ENCODE results near the gene CYB5D1. TPM values are rescaled to one million over a fixed set of nuclear protein-coding genes. Genes with fewer than 3 reads are reported as not detected.
"Not testable (repeated sequence)": the region's sequence is repeated elsewhere in the genome, so short reads cannot be mapped to it uniquely, and the experiment has no call there.

CYB5D1 gene, protein sequence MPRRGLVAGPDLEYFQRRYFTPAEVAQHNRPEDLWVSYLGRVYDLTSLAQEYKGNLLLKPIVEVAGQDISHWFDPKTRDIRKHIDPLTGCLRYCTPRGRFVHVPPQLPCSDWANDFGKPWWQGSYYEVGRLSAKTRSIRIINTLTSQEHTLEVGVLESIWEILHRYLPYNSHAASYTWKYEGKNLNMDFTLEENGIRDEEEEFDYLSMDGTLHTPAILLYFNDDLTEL
- 10 to 100 TPM; 13.5 to 16.2 TPM for total RNA-seq

DNA sequence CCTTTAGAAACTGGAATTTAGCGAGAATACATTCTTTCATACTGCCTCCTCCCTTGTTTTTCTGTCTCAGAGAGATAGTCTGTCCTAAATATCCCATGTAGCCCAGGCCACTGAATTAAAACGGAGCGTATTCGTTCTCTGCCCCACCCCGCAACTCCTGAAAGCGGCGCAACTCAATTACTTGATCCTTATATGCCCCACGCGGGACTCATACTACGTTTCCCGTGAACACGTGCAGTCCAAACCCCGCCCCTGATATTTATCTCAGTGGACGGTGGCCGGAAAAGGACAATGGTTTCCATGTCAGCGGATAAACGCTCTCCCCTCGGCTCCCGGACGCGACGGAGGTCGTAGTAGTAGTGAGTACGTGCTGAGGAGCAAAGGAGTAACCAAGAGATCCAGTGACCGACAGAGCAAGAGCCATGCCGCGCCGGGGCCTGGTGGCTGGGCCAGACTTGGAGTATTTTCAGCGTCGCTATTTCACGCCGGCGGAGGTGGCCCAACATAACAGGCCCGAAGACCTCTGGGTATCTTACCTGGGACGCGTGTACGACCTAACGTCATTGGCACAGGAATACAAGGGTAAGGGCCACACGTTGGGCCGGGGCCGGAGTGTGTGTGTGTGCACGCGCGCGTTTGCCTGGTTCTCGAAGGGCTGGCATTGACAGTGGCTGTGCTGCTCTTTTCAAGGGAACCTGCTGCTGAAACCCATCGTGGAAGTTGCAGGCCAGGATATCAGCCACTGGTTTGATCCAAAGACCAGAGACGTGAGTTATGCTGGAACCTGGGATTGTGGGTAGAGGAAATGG is at the start of gene CYB5D1:
Gene CYB5D1 (plus strand): TSS at position 291 of the 809 bp plus-strand sequence. CDS start 132 bp downstream, at position 423.
- Mint-ChIP-seq H3K36me3 (ENCODE audit: low read depth) (peaks cover 17% of the 10 kb centered on the region), H3K4me1 (ENCODE audit: low read depth) (peaks cover 31% of the 10 kb centered on the region), H3K27ac (no peak within 1 kb of the TSS), H3K4me3 (no peak within 1 kb of the TSS), H3K9me3 (no peaks in the 10 kb centered on the region), H3K27me3 (no peaks in the 10 kb centered on the region)
- ChIA-PET POLR2A (interaction anchor here (0.9 to 2.9 kb wide), 9 partner anchors 15 to 285 kb away, joined by 3 to 42 read pairs (median 6); partner anchors contain the start of genes RNF227 and TP53), CTCF (interaction anchor here (0.7 to 1.7 kb wide), 20 partner anchors 11 to 170 kb away, joined by 3 to 9 read pairs (median 4); partner anchors contain the start of genes RNF227, TP53 and WRAP53)
- TF ChIP-seq, protein P1, sequence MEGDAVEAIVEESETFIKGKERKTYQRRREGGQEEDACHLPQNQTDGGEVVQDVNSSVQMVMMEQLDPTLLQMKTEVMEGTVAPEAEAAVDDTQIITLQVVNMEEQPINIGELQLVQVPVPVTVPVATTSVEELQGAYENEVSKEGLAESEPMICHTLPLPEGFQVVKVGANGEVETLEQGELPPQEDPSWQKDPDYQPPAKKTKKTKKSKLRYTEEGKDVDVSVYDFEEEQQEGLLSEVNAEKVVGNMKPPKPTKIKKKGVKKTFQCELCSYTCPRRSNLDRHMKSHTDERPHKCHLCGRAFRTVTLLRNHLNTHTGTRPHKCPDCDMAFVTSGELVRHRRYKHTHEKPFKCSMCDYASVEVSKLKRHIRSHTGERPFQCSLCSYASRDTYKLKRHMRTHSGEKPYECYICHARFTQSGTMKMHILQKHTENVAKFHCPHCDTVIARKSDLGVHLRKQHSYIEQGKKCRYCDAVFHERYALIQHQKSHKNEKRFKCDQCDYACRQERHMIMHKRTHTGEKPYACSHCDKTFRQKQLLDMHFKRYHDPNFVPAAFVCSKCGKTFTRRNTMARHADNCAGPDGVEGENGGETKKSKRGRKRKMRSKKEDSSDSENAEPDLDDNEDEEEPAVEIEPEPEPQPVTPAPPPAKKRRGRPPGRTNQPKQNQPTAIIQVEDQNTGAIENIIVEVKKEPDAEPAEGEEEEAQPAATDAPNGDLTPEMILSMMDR (IDR thresholded peaks at IDR 0.05), result no peak
- DNase-seq (peak; percentile 94), ATAC-seq (peak; percentile 47)
- intact Hi-C loops (cut with micrococcal nuclease), result loop anchor here (2.0 to 10.0 kb wide), 2 partner anchors 15 to 283 kb away; partner anchors contain the start of gene CD68

DNA sequence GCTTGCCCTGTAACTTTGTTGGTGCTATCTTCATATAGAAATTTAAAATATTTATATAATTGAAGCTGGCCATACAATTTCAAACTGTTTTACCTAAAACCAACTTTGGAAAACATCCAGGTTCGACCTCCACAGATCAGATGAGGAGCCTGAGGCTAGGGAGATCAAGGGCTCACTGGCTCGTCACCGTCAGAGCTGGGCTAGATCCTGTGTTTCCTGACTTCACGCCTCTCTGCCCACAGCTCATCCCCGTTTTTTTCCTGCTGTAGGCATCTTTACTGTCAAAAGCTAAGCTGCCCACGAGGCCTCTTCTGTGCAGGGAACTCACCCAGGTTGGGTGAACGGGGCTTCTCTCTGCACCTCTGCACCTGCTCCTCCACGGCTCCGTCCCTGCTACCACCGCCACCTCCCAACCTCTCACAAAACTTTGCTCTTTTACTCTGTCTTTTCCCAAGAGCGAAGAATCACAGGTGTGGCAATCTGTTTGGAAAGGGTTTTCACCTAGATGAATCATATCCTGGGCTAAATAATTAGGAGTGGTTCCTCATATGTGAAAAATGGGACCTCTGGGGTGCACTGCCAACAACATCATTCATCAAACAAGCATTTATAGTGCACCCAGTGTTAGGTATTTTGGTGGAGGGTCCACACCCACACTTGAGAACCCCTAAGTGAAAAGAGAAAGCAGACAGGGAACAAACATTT is 48.6 kb upstream of the CYB5D1 start:
- ChIA-PET POLR2A (no interaction called here), CTCF (no interaction called here)
- no peak overlapping the region for H3K27ac Mint-ChIP-seq
- TF ChIP-seq, protein P1 (IDR thresholded peaks at IDR 0.05), result no peak
- no peaks in the 10 kb centered on the region for H3K9me3 Mint-ChIP-seq
- peaks cover 6% of the 10 kb centered on the region for H3K4me1 Mint-ChIP-seq (ENCODE audit: low read depth)
- H3K27me3 Mint-ChIP-seq, result peaks cover 3% of the 10 kb centered on the region
- H3K36me3 Mint-ChIP-seq (ENCODE audit: low read depth), result no peaks in the 10 kb centered on the region
- DNase-seq, result no peak
- no peak overlapping the region for H3K4me3 Mint-ChIP-seq
- no peak for ATAC-seq
- intact Hi-C loops (cut with micrococcal nuclease), result no loop called here

DNA sequence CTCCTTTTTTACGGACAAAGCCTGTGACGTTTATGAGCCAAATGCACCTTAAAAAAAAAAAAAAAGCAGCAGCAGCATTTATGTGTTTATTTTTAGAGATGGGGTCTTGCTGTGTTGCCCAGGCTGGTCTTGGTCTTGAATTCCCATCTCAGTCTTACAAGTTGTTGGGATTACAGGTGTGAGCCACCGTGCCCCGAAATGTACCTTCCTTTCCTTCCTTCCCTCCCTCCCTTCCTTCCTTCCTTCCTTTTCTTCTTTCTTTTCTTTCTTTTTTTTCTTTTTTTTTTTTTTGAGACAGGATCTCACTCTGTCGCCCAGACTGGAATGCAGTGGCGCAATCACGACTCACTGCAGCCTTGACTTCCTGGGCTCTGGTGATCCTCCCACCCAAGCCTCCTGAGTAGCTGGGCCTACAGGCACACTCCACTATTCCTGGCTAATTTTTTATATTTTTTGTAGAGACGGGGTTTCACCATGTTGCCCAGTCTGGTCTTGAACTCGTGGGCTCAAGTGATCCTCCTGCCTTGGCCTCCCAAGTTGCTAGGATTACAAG is 47.9 kb upstream of the CYB5D1 start:
- DNase-seq; POLR2A ChIA-PET; H3K27me3 Mint-ChIP-seq; H3K4me3 Mint-ChIP-seq; H3K27ac Mint-ChIP-seq; H3K4me1 Mint-ChIP-seq (ENCODE audit: low read depth); H3K9me3 Mint-ChIP-seq; ATAC-seq; CTCF ChIA-PET; H3K36me3 Mint-ChIP-seq (ENCODE audit: low read depth): not testable (repeated sequence)
- intact Hi-C loops (cut with micrococcal nuclease), result loop anchor here (10.0 kb wide), 1 partner anchor 65 kb away; no protein-coding TSS in a partner anchor

DNA sequence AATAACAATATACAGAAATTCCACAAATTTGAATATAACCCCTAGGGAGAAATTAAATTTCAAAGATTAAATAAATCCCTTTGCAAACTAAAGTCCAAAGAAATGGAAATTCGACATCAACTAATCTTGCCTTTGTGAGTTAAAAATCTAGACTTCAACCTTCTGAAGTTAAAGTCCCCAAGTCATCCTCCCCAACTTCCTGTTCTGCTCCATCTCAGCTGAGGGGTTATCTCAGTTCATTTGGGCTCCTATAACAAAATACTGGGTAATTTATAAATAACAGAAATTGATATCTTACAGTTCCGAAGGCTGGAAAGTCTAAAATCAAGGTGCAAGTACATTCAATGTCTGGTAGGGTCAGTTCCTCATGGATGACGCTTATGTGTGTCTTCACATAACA is 46.6 kb upstream of the CYB5D1 start:
- ATAC-seq (no peak), DNase-seq (no peak)
- Mint-ChIP-seq H3K9me3 (no peaks in the 10 kb centered on the region), H3K27me3 (peaks cover 3% of the 10 kb centered on the region), H3K4me3 (no peak overlapping the region), H3K27ac (no peak overlapping the region), H3K36me3 (ENCODE audit: low read depth) (no peaks in the 10 kb centered on the region), H3K4me1 (ENCODE audit: low read depth) (peaks cover 6% of the 10 kb centered on the region)
- TF ChIP-seq, protein P1 (IDR thresholded peaks at IDR 0.05), result no peak
- ChIA-PET CTCF (interaction anchor here (1.0 to 3.3 kb wide), 2 partner anchors 12 to 206 kb away, joined by 3 to 13 read pairs; no protein-coding TSS in a partner anchor), POLR2A (no interaction called here)
- intact Hi-C loops (cut with micrococcal nuclease), result loop anchor here (10.0 kb wide), 1 partner anchor 66 kb away; no protein-coding TSS in a partner anchor

DNA sequence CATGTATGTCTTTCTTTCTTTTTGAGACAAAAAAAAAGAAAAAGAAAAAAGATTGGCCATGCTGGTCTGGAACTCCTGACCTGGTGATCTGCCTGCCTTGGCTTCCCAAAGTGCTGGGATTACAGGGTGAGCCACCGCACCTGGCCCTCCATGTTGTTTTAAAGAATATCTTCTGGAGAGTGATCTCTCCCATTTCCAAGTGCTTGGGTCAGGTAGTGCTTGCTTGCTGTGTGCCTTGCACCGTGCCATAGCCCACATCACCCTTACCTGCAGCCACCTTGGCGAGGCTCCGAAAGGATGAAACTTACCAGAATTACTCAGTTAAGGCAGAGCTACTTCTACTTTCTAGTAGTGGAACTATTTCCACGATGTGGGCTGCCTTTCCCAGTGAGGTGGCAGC is 42.8 kb upstream of the CYB5D1 start:
- ATAC-seq, result no peak
- ChIA-PET CTCF (interaction anchor here (1.9 to 2.1 kb wide), 2 partner anchors 19 to 202 kb away, joined by 5 read pairs; partner anchors contain the start of gene KDM6B), POLR2A (no interaction called here)
- H3K27me3 Mint-ChIP-seq, result no peaks in the 10 kb centered on the region
- TF ChIP-seq, protein P1 (IDR thresholded peaks at IDR 0.05), result no peak
- DNase-seq, result no peak
- H3K27ac Mint-ChIP-seq, result no peak overlapping the region
- H3K4me1 Mint-ChIP-seq (ENCODE audit: low read depth), result peaks cover 6% of the 10 kb centered on the region
- intact Hi-C loops (cut with micrococcal nuclease), result loop anchor here (10.0 kb wide), 1 partner anchor 70 kb away; no protein-coding TSS in a partner anchor
- no peak overlapping the region for H3K4me3 Mint-ChIP-seq
- H3K9me3 Mint-ChIP-seq, result no peaks in the 10 kb centered on the region
- no peaks in the 10 kb centered on the region for H3K36me3 Mint-ChIP-seq (ENCODE audit: low read depth)
